A549 (cell line): ENCODE data around the gene RHBDL1. TPM values are rescaled to one million over a fixed set of nuclear protein-coding genes. Genes with fewer than 3 reads are reported as not detected.

Experiments used
- ATAC-seq, 2 experiments: fragments of 200-7000 bp in 1 of 2; fragments of >200 bp in 1 of 2; cut with Nextera tagmentation in 1 of 2; cut with Tn5 transposase in 1 of 2; 3 replicates each; pipeline versions ENCODE4 v1.8.0 to v1.9.1; 2018 to 2020; ENCODE audit warnings: mild to moderate bottlenecking in 1 of 2, moderate library complexity in 1 of 2
- CTCF ChIA-PET: fragments of 300-600 bp; sonication (Branson Sonifier 250); formaldehyde crosslinking; extraction: SDS; loops from one replicate; lab custom pipeline; 2021; ENCODE audit warnings: antibody characterized with exemption, inconsistent platforms; lab: Yijun Ruan, JAX
- POLR2A ChIA-PET: fragments of 350-600 bp; formaldehyde crosslinking; extraction: SDS; loops from one replicate; lab custom pipeline; 2021; ENCODE audit warnings: antibody characterized with exemption, inconsistent platforms; lab: Yijun Ruan, JAX
- DNase-seq, 2 experiments: peaks; one replicate each; pipeline versions ENCODE4 v3.0.0 to v3.0.0-alpha.2; 2011 to 2016; ENCODE audit warnings: low read depth in 1 of 2, low spot score in 1 of 2
- FAIRE-seq: peaks from 2 replicates; lab custom pipeline; 2011; peaks lifted over from hg19 to GRCh38; lab: Jason Lieb, UNC
- H3K27ac ChIP-seq, 2 experiments: fragments of >200 bp; sonication (Bioruptor Twin); formaldehyde crosslinking; 3 replicates each; pipeline ENCODE4 v1.5.1; 2016 to 2017
- H3K4me1 ChIP-seq: fragments of >200 bp; sonication (Bioruptor Twin); formaldehyde crosslinking; 3 replicates; pipeline ENCODE4 v1.6.1; 2016
- H3K4me2 ChIP-seq: fragments of >200 bp; sonication (Bioruptor Twin); formaldehyde crosslinking; 3 replicates; pipeline ENCODE4 v1.6.1; 2016
- H3K4me3 ChIP-seq: fragments of >200 bp; sonication (Bioruptor Twin); formaldehyde crosslinking; 3 replicates; pipeline ENCODE4 v1.5.1; 2016
- H3K9me3 ChIP-seq: fragments of >200 bp; sonication (Bioruptor Twin); formaldehyde crosslinking; 3 replicates; pipeline ENCODE4 v1.6.1; 2016
- BCL3 ChIP-seq: fragments of >200 bp; sonication (Bioruptor Twin); formaldehyde crosslinking; IDR thresholded peaks from 3 replicates; pipeline ENCODE4 v1.6.1; 2016
- BHLHE40 ChIP-seq: IDR thresholded peaks from 2 replicates; pipeline ENCODE4 v1.6.1; 2012; ENCODE audit warnings: low read depth, low read length, inconsistent platforms
- CBX2 ChIP-seq: fragments of 200-600 bp; sonication (generic); IDR thresholded peaks from 2 replicates; pipeline ENCODE4 v1.6.1; 2016; ENCODE audit warnings: low read depth, mild to moderate bottlenecking, borderline replicate concordance
- CEBPB ChIP-seq, 2 experiments: fragments of >200 bp in 1 of 2; sonication (Bioruptor Twin) in 1 of 2; formaldehyde crosslinking in 1 of 2; IDR thresholded peaks; 2 replicates each; pipeline ENCODE4 v1.6.1; 2012 to 2016
- CHD2 ChIP-seq: fragments of 150-350 bp; IDR thresholded peaks from 2 replicates; pipeline ENCODE4 v1.6.1; 2014; ENCODE audit warnings: low read length; ENCODE audit not compliant: partially characterized antibody
- EHF ChIP-seq: fragments of 250-450 bp; sonication (Bioruptor Pico); IDR thresholded peaks from 2 replicates; pipeline ENCODE4 v1.5.0; 2020; ENCODE audit warnings: mild to moderate bottlenecking
- EHMT2 ChIP-seq: fragments of 200-600 bp; sonication (generic); IDR thresholded peaks from 2 replicates; pipeline ENCODE4 v1.6.1; 2016; ENCODE audit warnings: antibody characterized with exemption, low read depth, mild to moderate bottlenecking, moderate library complexity
- EP300 ChIP-seq, 2 experiments: fragments of >200 bp; sonication (Bioruptor Twin); formaldehyde crosslinking; IDR thresholded peaks; 2 replicates in 1 of 2; 3 replicates in 1 of 2; pipeline ENCODE4 v1.6.1; 2016 to 2017
- ESRRA ChIP-seq: fragments of 150-350 bp; IDR thresholded peaks from 2 replicates; pipeline ENCODE4 v1.6.1; 2014; ENCODE audit warnings: mild to moderate bottlenecking, low read length, borderline replicate concordance
- FOSL2 ChIP-seq, 2 experiments: fragments of 450-650 bp in 1 of 2; fragments of >200 bp in 1 of 2; sonication (Bioruptor Twin) in 1 of 2; formaldehyde crosslinking; IDR thresholded peaks; 2 replicates each; pipeline versions ENCODE4 v1.5.0 to v1.6.1; 2016 to 2020; ENCODE audit warnings: mild to moderate bottlenecking in 1 of 2, moderate library complexity in 1 of 2
- HDAC2 ChIP-seq: fragments of 200-600 bp; sonication (generic); IDR thresholded peaks from 2 replicates; pipeline ENCODE4 v1.6.1; 2016
- HOXA7 ChIP-seq: fragments of 250-450 bp; sonication (Bioruptor Pico); IDR thresholded peaks from 2 replicates; pipeline ENCODE4 v1.5.0; 2020; ENCODE audit warnings: mild to moderate bottlenecking, moderate library complexity
- HOXB13 ChIP-seq: fragments of 250-450 bp; sonication (Bioruptor Pico); IDR thresholded peaks from 2 replicates; pipeline ENCODE4 v1.5.0; 2020; ENCODE audit warnings: low read depth, mild to moderate bottlenecking, moderate library complexity
- HOXB5 ChIP-seq: fragments of 250-450 bp; sonication (Bioruptor Pico); IDR thresholded peaks from 2 replicates; pipeline ENCODE4 v1.5.0; 2020; ENCODE audit warnings: mild to moderate bottlenecking, moderate library complexity
- JUN ChIP-seq, 2 experiments: fragments of >200 bp; sonication (Bioruptor Twin); formaldehyde crosslinking; IDR thresholded peaks; 2 replicates in 1 of 2; 3 replicates in 1 of 2; pipeline ENCODE4 v1.6.1; 2016 to 2017
- KDM5A ChIP-seq: fragments of 200-600 bp; sonication (generic); IDR thresholded peaks from 2 replicates; pipeline ENCODE4 v1.6.1; 2016; ENCODE audit warnings: antibody characterized with exemption, mild to moderate bottlenecking
- NPAS2 ChIP-seq: fragments of 250-450 bp; sonication (Bioruptor Pico); IDR thresholded peaks from 2 replicates; pipeline ENCODE4 v1.8.0; 2022; ENCODE audit warnings: mild to moderate bottlenecking, moderate library complexity, borderline replicate concordance
- PHF8 ChIP-seq: fragments of 200-600 bp; sonication (generic); IDR thresholded peaks from 2 replicates; pipeline ENCODE4 v1.6.1; 2016; ENCODE audit warnings: low read depth, mild to moderate bottlenecking, antibody characterized with exemption, moderate library complexity, borderline replicate concordance
- POLR2A ChIP-seq: IDR thresholded peaks from 2 replicates; pipeline ENCODE4 v1.6.1; 2012; ENCODE audit warnings: mild to moderate bottlenecking, low read length
- POLR2AphosphoS2 ChIP-seq: conservative IDR thresholded peaks from 2 replicates; pipeline ENCODE4 v1.6.1; 2012; ENCODE audit warnings: low read length, improper control_type of control experiment, inconsistent platforms
- REST ChIP-seq: fragments of 200-600 bp; sonication (generic); IDR thresholded peaks from 2 replicates; pipeline ENCODE4 v1.6.1; 2016; ENCODE audit warnings: antibody characterized with exemption, mild to moderate bottlenecking, moderate library complexity
- RNF2 ChIP-seq: fragments of 200-600 bp; sonication (generic); IDR thresholded peaks from 2 replicates; pipeline ENCODE4 v1.6.1; 2016; ENCODE audit warnings: low read depth, mild to moderate bottlenecking, antibody characterized with exemption, moderate library complexity, borderline replicate concordance
- SMC3 ChIP-seq: fragments of >200 bp; sonication (Bioruptor Twin); formaldehyde crosslinking; IDR thresholded peaks from 3 replicates; pipeline ENCODE4 v1.6.1; 2018; ENCODE audit warnings: inconsistent platforms
- TFCP2L1 ChIP-seq: fragments of 250-450 bp; sonication (Bioruptor Pico); IDR thresholded peaks from 2 replicates; pipeline ENCODE4 v1.5.0; 2021; ENCODE audit warnings: mild to moderate bottlenecking
- ZC3H11A ChIP-seq: fragments of 450-650 bp; IDR thresholded peaks from 2 replicates; pipeline ENCODE4 v1.6.1; 2014; ENCODE audit warnings: antibody characterized with exemption, mild to moderate bottlenecking
- WGBS: methylation state at CpG from one replicate; pipeline ENCODE4 v1.1.6; 2017; ENCODE audit errors: missing lambda C conversion rate; 5-methylcytosine and 5-hydroxymethylcytosine counted together
- polyA plus RNA-seq, 4 experiments: library from polyadenylated mRNA; depleted of rRNA in 3 of 4; stranded (reverse); fragments of >200 nt; fragmentation: RNase III in 1 of 4; extraction: RNeasy Plus Mini Kit Qiagen cat#74134 plus additional on column Dnase treatment in 1 of 4; gene quantifications; 2 replicates in 3 of 4; 3 replicates in 1 of 4; pipeline ENCODE4 v1.2.3, GENCODE V29; 2011 to 2017
- TF ChIP-seq, protein P1 (sequence below): fragments of 450-650 bp; IDR thresholded peaks from 2 replicates; pipeline ENCODE4 v1.6.1; 2014; ENCODE audit warnings: antibody characterized with exemption
- TF ChIP-seq, protein P2 (sequence below): IDR thresholded peaks from 2 replicates; pipeline ENCODE4 v1.6.1; 2012
- TF ChIP-seq, protein P3 (sequence below): fragments of >200 bp; sonication (Bioruptor Twin); formaldehyde crosslinking; IDR thresholded peaks from 2 replicates; pipeline ENCODE4 v1.6.1; 2016

The RHBDL1 gene
- polyA plus RNA-seq, 2 of the 4 experiments (the other 2 are of a cell fraction), result 0.56 to 1.4 TPM

DNA sequence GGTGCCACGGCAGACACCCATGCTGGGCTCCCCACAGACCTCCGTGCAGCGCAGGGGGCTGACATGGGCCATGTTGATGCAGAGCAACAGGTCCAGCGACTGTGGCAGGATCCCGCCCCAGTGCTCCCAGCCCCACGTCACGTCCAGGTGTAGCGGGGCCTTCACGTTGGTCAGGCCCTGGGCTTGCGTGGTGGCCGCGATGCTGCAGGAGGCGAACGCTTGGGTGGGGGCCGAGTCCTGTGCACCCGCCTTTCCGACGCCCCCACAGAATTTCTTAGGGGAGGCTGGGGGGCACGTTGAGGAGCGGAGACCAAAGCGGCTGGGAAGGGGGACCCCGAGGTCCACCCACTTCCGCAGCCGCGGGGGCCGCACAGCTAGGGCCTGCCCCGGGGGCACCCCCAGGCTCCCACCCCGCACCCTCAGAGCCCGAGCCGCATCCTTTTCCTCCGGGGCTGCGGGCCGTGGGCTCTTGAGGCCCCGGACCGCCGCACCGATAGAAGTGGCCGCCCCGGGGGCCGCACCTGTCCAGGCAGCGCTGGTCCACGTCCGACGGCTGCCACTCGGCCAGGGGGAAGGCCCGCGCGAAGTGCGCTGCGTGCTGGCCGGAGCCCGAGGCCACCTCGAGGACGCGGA lies 39.8 kb upstream of the RHBDL1 start:
- FAIRE-seq (no peak), DNase-seq (no peak), ATAC-seq (peak; percentile 1 to 32; a peak in 5 of 6 replicates)
- ChIA-PET CTCF (interaction anchor here (1.0 to 2.7 kb wide), 11 partner anchors 8 to 57 kb away, joined by 3 to 12 read pairs (median 4); partner anchors contain the start of gene RHOT2), POLR2A (interaction anchor here (1.0 to 1.6 kb wide), 7 partner anchors 8 to 48 kb away, joined by 3 to 11 read pairs (median 4); partner anchors contain the start of gene RAB40C)
- Histone ChIP-seq H3K4me2 (peak overlapping the region; percentile 78), H3K4me3 (peak overlapping the region; percentile 78), H3K27ac (peak overlapping the region; percentile 83 to 91), H3K4me1 (peaks cover 26% of the 10 kb centered on the region), H3K9me3 (no peaks in the 10 kb centered on the region)
- WGBS, result 0% methylated on average over 9 of the region's 55 CpGs
- TF ChIP-seq KDM5A, result no peak
- TF ChIP-seq ZC3H11A, result no peak
- no peak for TF ChIP-seq CEBPB (IDR thresholded peaks at IDR 0.05)
- TF ChIP-seq EHF (CRISPR knock-in tag), result no peak
- peak; percentile 88; the same call in 1 of the 2 replicates for TF ChIP-seq PHF8
- TF ChIP-seq, protein P1, sequence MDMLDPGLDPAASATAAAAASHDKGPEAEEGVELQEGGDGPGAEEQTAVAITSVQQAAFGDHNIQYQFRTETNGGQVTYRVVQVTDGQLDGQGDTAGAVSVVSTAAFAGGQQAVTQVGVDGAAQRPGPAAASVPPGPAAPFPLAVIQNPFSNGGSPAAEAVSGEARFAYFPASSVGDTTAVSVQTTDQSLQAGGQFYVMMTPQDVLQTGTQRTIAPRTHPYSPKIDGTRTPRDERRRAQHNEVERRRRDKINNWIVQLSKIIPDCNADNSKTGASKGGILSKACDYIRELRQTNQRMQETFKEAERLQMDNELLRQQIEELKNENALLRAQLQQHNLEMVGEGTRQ, result no peak
- TF ChIP-seq HOXA7 (CRISPR knock-in tag), result no peak
- no peak for TF ChIP-seq NPAS2 (CRISPR knock-in tag)
- TF ChIP-seq TFCP2L1 (CRISPR knock-in tag), result 0 out of 2 replicates have a peak, but pooled peaks have one; percentile 14
- 0 out of 2 replicates have a peak, but pooled peaks have one; percentile 39 for TF ChIP-seq RNF2
- no peak for TF ChIP-seq CBX2

DNA sequence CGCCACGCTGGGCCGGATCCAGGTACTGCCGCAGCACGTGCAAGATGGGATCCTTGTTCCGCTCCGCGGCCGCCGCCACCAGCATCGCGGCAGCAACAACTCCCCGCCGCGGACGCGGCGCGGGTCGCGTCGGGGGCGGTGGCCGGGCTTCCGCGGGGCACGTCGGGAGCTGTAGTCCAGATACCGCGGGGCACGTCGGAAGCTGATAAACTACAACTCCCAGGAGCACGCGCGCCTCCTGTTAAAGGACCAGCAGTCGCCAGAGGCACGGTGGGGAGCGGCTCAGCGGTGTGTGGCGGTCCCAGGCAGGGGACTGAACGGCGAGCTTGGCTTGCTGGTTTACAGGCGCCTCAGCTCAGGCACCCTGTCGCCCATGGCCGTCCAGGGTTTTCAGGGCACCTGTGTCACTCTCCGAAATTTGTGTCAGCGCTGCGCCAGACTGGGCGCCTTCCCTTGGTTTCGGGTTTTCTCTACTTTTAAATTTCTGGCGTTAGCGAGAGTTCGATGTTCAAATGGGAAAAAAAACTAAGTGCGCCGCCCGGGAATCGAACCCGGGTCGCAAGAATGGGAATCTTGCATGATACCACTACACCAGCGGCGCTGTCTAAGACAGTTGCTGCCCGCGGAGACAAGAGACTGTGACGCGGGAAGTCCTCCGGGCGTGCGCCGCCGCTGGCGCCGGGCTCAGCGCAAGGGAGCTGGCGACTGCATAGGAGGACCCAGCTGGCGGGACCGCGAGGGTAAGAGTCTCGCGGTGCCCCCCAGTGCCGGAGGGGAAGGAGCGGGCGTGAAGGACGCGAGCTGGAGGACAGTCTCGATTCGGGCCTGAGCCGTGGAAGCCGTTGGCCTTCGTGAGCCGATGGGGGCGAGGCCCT lies 39.0 kb upstream of the RHBDL1 start, which contains the start of gene METTL26:
Gene METTL26 (minus strand): TSS at position 100 of the 875 bp plus-strand sequence. CDS start 15 bp downstream, at position 85.
- ChIA-PET POLR2A (interaction anchor here (1.0 to 1.6 kb wide), 7 partner anchors 9 to 49 kb away, joined by 3 to 11 read pairs (median 4); partner anchors contain the start of gene RAB40C), CTCF (interaction anchor here (1.0 to 2.7 kb wide), 10 partner anchors 9 to 57 kb away, joined by 3 to 12 read pairs (median 5); partner anchors contain the start of gene RHOT2)
- under 1% methylated on average over 27 of the region's 91 CpGs for WGBS
- TF ChIP-seq CBX2 (no peak), SMC3 (0 out of 3 replicates have a peak, but pooled peaks have one; percentile 3), BCL3 (peak; percentile 67; the same call in 1 of the 3 replicates), ESRRA (0 out of 2 replicates have a peak, but pooled peaks have one; percentile 39), HOXB5 (CRISPR knock-in tag) (0 out of 2 replicates have a peak, but pooled peaks have one; percentile 39), POLR2AphosphoS2 (no peak), HOXA7 (CRISPR knock-in tag) (no peak), EHMT2 (no peak), EP300 (IDR thresholded peaks at IDR 0.05) (0 out of 5 replicates have a peak, but pooled peaks of 1 of the 2 experiments have one; percentile 13), FOSL2 (IDR thresholded peaks at IDR 0.05) (no peak), FOSL2 (CRISPR knock-in tag; IDR thresholded peaks at IDR 0.05) (no peak), HDAC2 (no peak), REST (peak; percentile 54), HOXB13 (CRISPR knock-in tag) (no peak), NPAS2 (CRISPR knock-in tag) (no peak), BHLHE40 (peak; percentile 58; the same call in 1 of the 2 replicates), POLR2A (peak; percentile 94), CHD2 (peak; percentile 80), JUN (IDR thresholded peaks at IDR 0.05) (peak; percentile 64 to 79; a peak in 3 of 5 replicates)
- TF ChIP-seq, protein P2, sequence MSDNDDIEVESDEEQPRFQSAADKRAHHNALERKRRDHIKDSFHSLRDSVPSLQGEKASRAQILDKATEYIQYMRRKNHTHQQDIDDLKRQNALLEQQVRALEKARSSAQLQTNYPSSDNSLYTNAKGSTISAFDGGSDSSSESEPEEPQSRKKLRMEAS, result peak; percentile 89
- TF ChIP-seq, protein P3, sequence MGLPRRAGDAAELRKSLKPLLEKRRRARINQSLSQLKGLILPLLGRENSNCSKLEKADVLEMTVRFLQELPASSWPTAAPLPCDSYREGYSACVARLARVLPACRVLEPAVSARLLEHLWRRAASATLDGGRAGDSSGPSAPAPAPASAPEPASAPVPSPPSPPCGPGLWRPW, result no peak

More for the DNA sequence above, 39.0 kb upstream of the RHBDL1 start, which contains the start of gene METTL26:
- H3K4me2 ChIP-seq, result peak within 1 kb of the TSS; percentile 78
- peak; percentile 92 to 96 for DNase-seq
- H3K4me1 ChIP-seq, result peaks cover 25% of the 10 kb centered on the region
- peak; percentile 59 for FAIRE-seq
- ATAC-seq, result peak; percentile 81 to 92
- H3K4me3 ChIP-seq, result peak within 1 kb of the TSS; percentile 78
- no peaks in the 10 kb centered on the region for H3K9me3 ChIP-seq
- H3K27ac ChIP-seq, result peak within 1 kb of the TSS; percentile 83 to 91
